Left renal pelvis (tissue), 4 donors: ENCODE data around the gene DIP2A. TPM values are rescaled to one million over a fixed set of nuclear protein-coding genes. Genes with fewer than 3 reads are reported as not detected.
"Not testable (repeated sequence)": the region's sequence is repeated elsewhere in the genome, so short reads cannot be mapped to it uniquely, and the experiment has no call there.

Source experiments
- DNase-seq, 4 donors: peaks; one replicate each; pipeline ENCODE4 v3.0.0-alpha.2; 2013; ENCODE audit warnings: low read depth in 4 of 4, low spot score in 3 of 4
- polyA plus RNA-seq, 4 donors: library from polyadenylated mRNA; unstranded; fragments of 120-200 nt; gene quantifications; one replicate each; pipeline ENCODE4 v1.2.1, GENCODE V29; 2013; ENCODE audit not compliant: insufficient read length in 4 of 4

Gene DIP2A
- polyA plus RNA-seq, 4 donors: 24.3 to 49.8 (median 33.6) TPM

GRCh38 chr21:46425571-46425970 is 33.1 kb upstream of the DIP2A start:
- DNase-seq: no peak

- no peak for DNase-seq
Observed at GRCh38 chr21:46426313-46427046, 32.2 kb upstream of the DIP2A start.

- no peak for DNase-seq
Observed at GRCh38 chr21:46427516-46427915, 31.2 kb upstream of the DIP2A start.

GRCh38 chr21:46428286-46428685 is 30.4 kb upstream of the DIP2A start:
- no peak for DNase-seq

GRCh38 chr21:46428987-46429710 is 29.5 kb upstream of the DIP2A start:
- DNase-seq: no peak

- no peak for DNase-seq
Observed at GRCh38 chr21:46429754-46430681, 28.7 kb upstream of the DIP2A start.

- DNase-seq: no peak
Observed at GRCh38 chr21:46431448-46431847, 27.2 kb upstream of the DIP2A start.

GRCh38 chr21:46431884-46432488 is 26.7 kb upstream of the DIP2A start:
- peak in 1 of 4 donors; percentile 24 for DNase-seq

GRCh38 chr21:46433116-46433515 is 25.6 kb upstream of the DIP2A start:
- not testable (repeated sequence) for DNase-seq

GRCh38 chr21:46434322-46434958 is 24.3 kb upstream of the DIP2A start:
- DNase-seq: no peak

- DNase-seq: no peak
Observed at GRCh38 chr21:46435786-46436227, 22.9 kb upstream of the DIP2A start.

GRCh38 chr21:46436621-46437020 is 22.1 kb upstream of the DIP2A start:
- no peak for DNase-seq

- no peak for DNase-seq
Observed at GRCh38 chr21:46437096-46437498, 21.6 kb upstream of the DIP2A start.

GRCh38 chr21:46437511-46437910 is 21.2 kb upstream of the DIP2A start:
- DNase-seq: no peak

GRCh38 chr21:46438241-46438640 is 20.4 kb upstream of the DIP2A start:
- no peak for DNase-seq

GRCh38 chr21:46439906-46440305 is 18.8 kb upstream of the DIP2A start:
- no peak for DNase-seq

GRCh38 chr21:46441331-46441730 is 17.4 kb upstream of the DIP2A start:
- no peak for DNase-seq

GRCh38 chr21:46441961-46442498 is 16.7 kb upstream of the DIP2A start:
- DNase-seq: no peak

- DNase-seq: no peak
Observed at GRCh38 chr21:46442938-46443337, 15.8 kb upstream of the DIP2A start.

GRCh38 chr21:46443910-46444309 is 14.8 kb upstream of the DIP2A start:
- no peak for DNase-seq
